ENCODE results near the gene CNPY4. TPM values are rescaled to one million over a fixed set of nuclear protein-coding genes. Genes with fewer than 3 reads are reported as not detected.

CNPY4 gene
- total and polyA plus RNA-seq, 2 experiments from 2014 or later: 13.8 to 18.4 TPM

GRCh38 chr7:100158229-100159098 lies 39.0 kb downstream of the CNPY4 start, which contains the start of gene TRAPPC14:
TSS of gene TRAPPC14 (minus strand) at chr7:100158723. CDS start at chr7:100158499, 224 bp downstream.
- H3K27me3 ChIP-seq: no peaks in the 10 kb centered on the region
- no peak for TF ChIP-seq CTCF (IDR thresholded peaks at IDR 0.05; ENCODE audit: low read depth, low read length)
- DNase-seq (ENCODE audit: low read depth in 1 of 2, low spot score in 1 of 2): peak; percentile 94
- no peaks in the 10 kb centered on the region for H3K9me3 ChIP-seq (ENCODE audit: low read depth)
- H3K36me3 ChIP-seq: peaks cover 19% of the 10 kb centered on the region
- H3K27ac ChIP-seq: peak within 1 kb of the TSS; percentile 57
- H3K4me3 ChIP-seq: peak within 1 kb of the TSS; percentile 91
- H3K4me1 ChIP-seq (ENCODE audit: low read depth): peaks cover 6% of the 10 kb centered on the region

- no peaks in the 10 kb centered on the region for H3K27me3 ChIP-seq
- TF ChIP-seq CTCF (IDR thresholded peaks at IDR 0.05; ENCODE audit: low read depth, low read length): no peak
- H3K36me3 ChIP-seq: peaks cover 19% of the 10 kb centered on the region
- H3K4me1 ChIP-seq (ENCODE audit: low read depth): peaks cover 6% of the 10 kb centered on the region
- H3K9me3 ChIP-seq (ENCODE audit: low read depth): no peaks in the 10 kb centered on the region
- peak overlapping the region; percentile 57 for H3K27ac ChIP-seq
- DNase-seq (ENCODE audit: low read depth in 1 of 2, low spot score in 1 of 2): no peak
- peak overlapping the region; percentile 91 for H3K4me3 ChIP-seq
Observed at GRCh38 chr7:100159099-100159623, 39.7 kb downstream of the CNPY4 start.

- Histone ChIP-seq H3K9me3 (ENCODE audit: low read depth) (no peaks in the 10 kb centered on the region), H3K4me3 (no peak overlapping the region), H3K36me3 (peaks cover 16% of the 10 kb centered on the region), H3K27me3 (no peaks in the 10 kb centered on the region), H3K4me1 (ENCODE audit: low read depth) (peaks cover 6% of the 10 kb centered on the region), H3K27ac (no peak overlapping the region)
- no peak for TF ChIP-seq CTCF (IDR thresholded peaks at IDR 0.05; ENCODE audit: low read depth, low read length)
- DNase-seq (ENCODE audit: low read depth in 1 of 2, low spot score in 1 of 2): no peak
Observed at GRCh38 chr7:100160067-100160466, 40.6 kb downstream of the CNPY4 start.

GRCh38 chr7:100163006-100163531 lies 43.6 kb downstream of the CNPY4 start:
- Histone ChIP-seq H3K27me3 (no peaks in the 10 kb centered on the region), H3K9me3 (ENCODE audit: low read depth) (no peaks in the 10 kb centered on the region), H3K4me3 (no peak overlapping the region), H3K27ac (no peak overlapping the region), H3K36me3 (no peaks in the 10 kb centered on the region), H3K4me1 (ENCODE audit: low read depth) (peaks cover 8% of the 10 kb centered on the region)
- no peak for TF ChIP-seq CTCF (IDR thresholded peaks at IDR 0.05; ENCODE audit: low read depth, low read length)
- DNase-seq (ENCODE audit: low read depth in 1 of 2, low spot score in 1 of 2): no peak

- Histone ChIP-seq H3K36me3 (no peaks in the 10 kb centered on the region), H3K4me3 (no peak overlapping the region), H3K4me1 (ENCODE audit: low read depth) (peaks cover 10% of the 10 kb centered on the region), H3K9me3 (ENCODE audit: low read depth) (no peaks in the 10 kb centered on the region), H3K27ac (no peak overlapping the region), H3K27me3 (no peaks in the 10 kb centered on the region)
- DNase-seq (ENCODE audit: low read depth in 1 of 2, low spot score in 1 of 2): no peak
- no peak for TF ChIP-seq CTCF (IDR thresholded peaks at IDR 0.05; ENCODE audit: low read depth, low read length)
Observed at GRCh38 chr7:100163871-100164270, 44.4 kb downstream of the CNPY4 start.

Measured in cardiac muscle cell (in vitro differentiated cells and primary cell).